Measurements from ENCODE around the gene SCUBE2.

- TF ChIP-seq CTCF (conservative IDR thresholded peaks at IDR 0.05 in 1 of 2, IDR thresholded peaks at IDR 0.05 in 1 of 2; ENCODE audit: extremely low read depth in 1 of 2, insufficient read depth in 1 of 2, low read depth in 1 of 2, low read length in 2 of 2): no peak
- no peak for TF ChIP-seq EZH2 (IDR thresholded peaks at IDR 0.05; ENCODE audit: borderline replicate concordance, low read length)
Observed at GRCh38 chr11:9030601-9031000, 60.8 kb downstream of the SCUBE2 start.

All from mammary epithelial cell (primary cell).